SK-N-SH (cell line): Measurements from ENCODE around the gene CRTAP.

Experiments
- CTCF ChIP-seq: fragments of 200-600 bp; sonication (generic); IDR thresholded peaks from 2 replicates; pipeline ENCODE4 v1.6.1; 2017; ENCODE audit warnings: antibody characterized with exemption, mild to moderate bottlenecking, moderate library complexity
- FOXJ3 ChIP-seq: sonication (generic); formaldehyde crosslinking; IDR thresholded peaks from 2 replicates; pipeline ENCODE4 v1.5.1; 2020; ENCODE audit warnings: mild to moderate bottlenecking, missing genetic modification reagents
- GATA2 ChIP-seq: sonication (generic); formaldehyde crosslinking; IDR thresholded peaks from 2 replicates; pipeline ENCODE4 v1.5.0; 2020; ENCODE audit warnings: mild to moderate bottlenecking, missing genetic modification reagents
- TEAD4 ChIP-seq: IDR thresholded peaks from 2 replicates; pipeline ENCODE4 v1.4.0; 2012; ENCODE audit warnings: mild to moderate bottlenecking, borderline replicate concordance; ENCODE audit not compliant: insufficient read depth

GRCh38 chr3:33071181-33071580, 42.6 kb upstream of the CRTAP start:
- no peak for TF ChIP-seq CTCF
- TF ChIP-seq TEAD4 = no peak
- peak; percentile 92 for TF ChIP-seq GATA2
- no peak for TF ChIP-seq FOXJ3
